Measurements from ENCODE around the gene ZNF467.

DNA sequence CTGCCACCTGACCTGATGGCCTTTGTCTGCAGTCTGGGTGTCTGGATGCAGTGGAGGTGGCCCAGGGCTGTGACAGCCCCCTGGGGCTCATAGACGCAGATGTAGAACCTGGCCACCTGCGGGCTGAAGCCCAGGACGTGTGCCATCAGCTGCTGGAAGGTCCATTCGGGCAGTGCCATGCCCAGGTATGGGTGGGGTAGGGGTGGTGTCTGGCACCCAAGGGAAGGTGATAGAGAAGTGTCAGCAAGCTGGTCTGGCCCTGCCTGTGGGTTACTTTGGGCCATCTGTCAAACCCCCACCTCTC, 6.1 kb upstream of the ZNF467 start:
- TF ChIP-seq, protein P1, sequence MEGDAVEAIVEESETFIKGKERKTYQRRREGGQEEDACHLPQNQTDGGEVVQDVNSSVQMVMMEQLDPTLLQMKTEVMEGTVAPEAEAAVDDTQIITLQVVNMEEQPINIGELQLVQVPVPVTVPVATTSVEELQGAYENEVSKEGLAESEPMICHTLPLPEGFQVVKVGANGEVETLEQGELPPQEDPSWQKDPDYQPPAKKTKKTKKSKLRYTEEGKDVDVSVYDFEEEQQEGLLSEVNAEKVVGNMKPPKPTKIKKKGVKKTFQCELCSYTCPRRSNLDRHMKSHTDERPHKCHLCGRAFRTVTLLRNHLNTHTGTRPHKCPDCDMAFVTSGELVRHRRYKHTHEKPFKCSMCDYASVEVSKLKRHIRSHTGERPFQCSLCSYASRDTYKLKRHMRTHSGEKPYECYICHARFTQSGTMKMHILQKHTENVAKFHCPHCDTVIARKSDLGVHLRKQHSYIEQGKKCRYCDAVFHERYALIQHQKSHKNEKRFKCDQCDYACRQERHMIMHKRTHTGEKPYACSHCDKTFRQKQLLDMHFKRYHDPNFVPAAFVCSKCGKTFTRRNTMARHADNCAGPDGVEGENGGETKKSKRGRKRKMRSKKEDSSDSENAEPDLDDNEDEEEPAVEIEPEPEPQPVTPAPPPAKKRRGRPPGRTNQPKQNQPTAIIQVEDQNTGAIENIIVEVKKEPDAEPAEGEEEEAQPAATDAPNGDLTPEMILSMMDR (IDR thresholded peaks at IDR 0.05), result no peak
- no peak for TF ChIP-seq POLR2A (IDR thresholded peaks at IDR 0.05)

Measured in body of pancreas (tissue), 4 donors.